HG02642 (cell line): Measurements from ENCODE around the gene XPNPEP1.
"Not testable (repeated sequence)": the region's sequence is repeated elsewhere in the genome, so short reads cannot be mapped to it uniquely, and the experiment has no call there.

Source experiments
- ATAC-seq: cut with Tn5 transposase; IDR thresholded peaks from one replicate; pipeline ENCODE4 v1.9.1; 2021; ENCODE audit warnings: mild to moderate bottlenecking; ENCODE audit not compliant: unreplicated experiment, poor library complexity

The XPNPEP1 gene

DNA sequence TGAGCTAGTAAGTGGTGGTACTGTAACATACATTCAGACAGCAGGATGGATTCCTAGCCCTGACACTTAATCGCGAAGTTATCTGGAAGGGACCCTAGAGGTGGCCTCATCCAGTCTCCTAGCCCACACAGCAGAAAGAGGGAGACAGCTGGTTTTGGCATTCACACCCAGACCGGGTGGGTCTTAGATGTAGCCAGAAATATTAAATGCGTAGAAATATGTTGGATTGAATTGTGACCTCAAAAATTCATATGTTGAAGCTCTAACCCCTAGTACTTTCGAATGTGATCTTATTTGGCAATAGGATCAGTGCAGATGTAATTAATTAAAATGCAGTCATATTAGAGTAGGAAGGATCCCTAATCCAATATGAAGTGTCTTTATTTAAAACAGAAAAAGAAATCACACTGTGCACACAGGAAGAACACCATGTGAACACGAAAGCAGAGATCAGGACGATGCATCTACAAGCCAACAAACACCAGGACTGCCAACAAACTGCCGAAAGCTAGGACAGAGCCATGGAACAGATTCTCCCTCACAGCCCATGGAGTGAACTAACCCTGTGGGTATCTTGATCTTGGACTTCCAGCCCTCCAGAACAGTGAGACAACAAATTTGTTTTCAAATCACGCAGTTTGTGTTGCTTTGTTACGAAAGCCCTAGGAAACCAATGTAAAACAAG is 2.9 kb upstream of the XPNPEP1 start:
- no peak for ATAC-seq

DNA sequence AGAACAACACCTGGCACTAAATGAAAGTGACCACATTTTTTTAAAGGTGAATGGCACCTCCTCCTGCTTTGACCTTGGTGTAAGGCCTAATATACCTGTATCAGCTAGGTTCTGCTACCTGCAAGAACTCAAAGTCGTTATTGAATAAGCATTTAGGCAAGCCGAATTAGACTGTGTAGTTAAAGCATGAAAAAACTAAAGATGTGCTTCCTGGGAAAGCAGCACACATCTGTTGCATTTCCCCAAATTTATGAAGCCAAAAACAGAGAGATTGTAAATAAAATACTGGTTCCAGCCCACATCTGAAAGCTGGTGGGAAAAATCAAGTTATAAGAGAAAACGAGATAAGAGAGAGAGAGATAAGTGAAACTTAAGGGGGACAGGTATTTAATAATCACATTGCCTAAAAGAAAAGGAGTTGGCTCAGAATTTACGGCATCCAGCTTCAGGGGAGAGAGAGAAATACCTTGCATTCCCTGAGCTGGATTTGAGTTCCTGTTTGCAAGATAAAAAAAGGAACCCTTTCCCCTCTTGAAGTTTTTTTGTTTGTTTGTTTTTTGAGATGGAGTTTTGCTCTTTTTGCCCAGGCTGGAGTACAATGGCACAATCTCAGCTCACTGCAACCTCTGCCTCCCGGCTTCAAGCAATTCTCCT is 1.8 kb upstream of the XPNPEP1 start:
- no peak for ATAC-seq

DNA sequence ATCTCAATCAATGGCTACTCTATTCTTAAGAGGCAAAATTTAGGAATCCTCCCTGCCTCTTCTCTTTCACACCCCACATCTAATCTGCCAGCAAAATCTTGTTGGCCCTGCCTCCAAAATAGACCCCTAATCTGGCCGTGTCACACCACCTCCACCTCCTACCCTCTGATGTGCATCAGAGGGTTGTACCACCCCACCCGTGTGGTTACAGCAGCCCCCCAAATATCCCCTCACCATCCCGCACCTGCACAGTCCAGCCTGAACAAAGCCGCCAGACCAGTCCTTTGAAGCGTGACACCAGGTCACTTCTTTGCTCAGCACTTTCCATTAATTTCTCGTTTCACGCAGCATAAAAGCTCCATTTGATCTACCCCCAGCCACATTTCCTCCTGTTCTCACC is 776 bp upstream of the XPNPEP1 start:
- ATAC-seq: no peak

DNA sequence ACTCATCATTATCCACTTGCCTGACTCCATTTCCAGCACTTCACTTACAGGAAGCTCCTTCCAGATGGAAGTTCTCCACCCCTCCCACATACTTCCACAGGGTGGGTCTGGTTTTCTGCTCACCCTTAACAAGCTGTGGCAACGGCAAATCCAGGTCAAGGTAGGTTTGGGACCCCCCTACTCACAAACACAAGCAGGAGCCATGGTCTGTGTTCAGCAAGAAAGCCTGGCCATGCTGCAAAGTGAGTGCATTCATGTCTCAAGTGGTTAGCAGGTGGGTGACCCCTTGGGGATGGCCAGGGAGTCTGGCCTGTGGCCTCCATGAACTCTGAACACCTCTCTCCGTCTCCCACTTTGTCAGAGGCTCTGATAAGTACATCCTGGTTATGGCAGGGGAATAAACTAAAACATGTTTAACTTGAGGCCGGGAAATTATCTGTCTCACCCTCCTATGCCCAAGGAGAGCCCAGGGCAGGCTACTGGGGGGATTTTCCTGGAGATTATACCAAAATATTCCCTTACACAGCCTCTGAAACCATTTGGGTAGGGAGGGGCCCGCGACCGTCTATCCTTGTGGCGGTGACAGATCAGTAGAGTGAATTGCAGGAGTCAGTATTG is 844 bp downstream of the XPNPEP1 start:
- no peak for ATAC-seq

DNA sequence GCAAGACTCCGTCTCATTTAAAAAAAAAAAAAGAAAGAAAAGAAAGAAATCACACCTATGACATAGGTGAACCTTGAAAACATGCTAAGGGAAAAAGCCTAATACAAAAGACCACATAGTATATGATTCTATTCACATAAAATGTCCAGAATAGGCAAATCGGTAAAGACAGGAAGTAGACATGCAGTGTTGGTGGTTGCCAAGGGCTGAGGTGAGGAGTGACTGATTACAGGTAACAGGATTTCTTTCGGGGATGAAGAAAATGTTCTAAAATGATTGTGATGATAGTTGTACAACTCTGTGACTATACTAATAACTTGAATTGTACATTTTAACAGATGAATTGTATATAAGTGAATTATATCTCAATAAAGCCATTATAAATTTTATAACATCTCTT is 3.3 kb downstream of the XPNPEP1 start:
- no peak for ATAC-seq

DNA sequence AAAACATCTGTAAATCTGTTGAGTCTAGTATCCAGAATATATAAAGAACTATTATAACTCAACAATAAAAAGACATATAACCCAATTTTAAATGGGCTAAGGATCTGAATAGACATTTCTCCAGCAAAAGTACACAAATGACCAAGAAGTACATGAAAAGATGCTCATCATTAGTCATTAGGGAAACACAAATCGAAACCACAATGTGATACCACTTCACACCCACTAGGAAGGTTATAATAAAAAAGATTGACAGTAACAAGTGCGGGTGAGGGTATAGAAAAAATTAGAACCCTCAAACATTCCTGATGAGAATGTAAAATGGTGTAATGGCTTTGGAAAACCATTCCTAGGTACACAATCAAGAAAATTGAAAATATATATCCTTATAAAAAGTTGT is 4.1 kb downstream of the XPNPEP1 start:
- ATAC-seq: no peak

DNA sequence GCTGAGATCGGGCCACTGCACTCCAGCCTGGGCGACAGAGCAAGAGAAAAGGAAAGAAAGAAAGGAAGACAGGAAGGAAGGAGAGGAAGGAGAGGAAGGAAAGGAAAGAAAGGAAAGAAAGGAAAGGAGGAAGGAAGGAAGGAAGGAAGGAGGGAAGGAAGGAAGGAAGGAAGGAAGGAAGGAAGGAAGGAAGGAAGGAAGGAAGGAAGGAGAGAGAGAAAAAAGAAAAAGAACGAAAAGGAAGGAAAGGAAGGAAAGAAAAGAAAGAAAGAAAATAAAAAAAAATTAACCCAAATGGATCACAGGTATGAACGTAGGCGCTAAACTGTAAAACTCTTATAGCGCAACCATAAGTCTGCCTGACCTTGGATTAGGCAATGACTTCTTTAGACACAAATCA is 4.6 kb downstream of the XPNPEP1 start:
- not testable (repeated sequence) for ATAC-seq

DNA sequence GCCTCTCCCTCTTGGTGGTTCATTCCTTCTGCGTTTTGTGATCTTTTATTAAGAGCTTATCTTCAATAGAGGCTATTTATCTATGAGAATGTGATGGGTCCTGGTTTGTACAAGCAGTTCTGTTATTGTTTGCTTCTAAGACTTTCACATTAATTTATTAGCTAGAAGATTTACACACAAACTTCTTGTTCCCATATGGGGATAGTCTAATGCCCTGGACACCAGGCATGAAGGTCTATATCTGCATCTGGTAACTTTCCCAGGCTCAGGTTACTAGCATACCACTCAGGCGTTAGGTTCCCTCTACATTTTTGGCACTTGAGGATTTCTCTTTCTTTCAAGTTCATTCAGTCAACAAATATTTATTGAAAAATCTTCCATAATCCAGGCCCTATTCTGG is 7.7 kb downstream of the XPNPEP1 start:
- no peak for ATAC-seq

DNA sequence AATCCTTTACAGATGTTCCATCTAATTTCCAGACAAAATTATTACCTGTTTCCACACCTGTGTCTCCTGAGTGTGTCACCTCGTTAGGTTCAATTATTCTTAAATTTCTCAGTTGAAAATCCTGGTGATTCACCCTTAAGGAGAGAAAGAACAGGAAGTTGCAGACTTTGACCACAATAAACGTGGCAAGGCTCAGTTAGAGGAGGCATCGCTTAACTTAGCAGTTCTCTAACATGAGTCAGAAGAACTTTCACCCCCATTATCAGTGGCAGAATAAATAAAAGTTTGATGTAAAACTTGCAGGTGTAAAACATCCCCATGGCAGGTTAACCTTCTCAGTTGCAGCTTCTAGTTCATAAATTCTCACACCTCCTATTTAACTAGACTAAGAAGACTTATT is 8.3 kb downstream of the XPNPEP1 start:
- no peak for ATAC-seq

DNA sequence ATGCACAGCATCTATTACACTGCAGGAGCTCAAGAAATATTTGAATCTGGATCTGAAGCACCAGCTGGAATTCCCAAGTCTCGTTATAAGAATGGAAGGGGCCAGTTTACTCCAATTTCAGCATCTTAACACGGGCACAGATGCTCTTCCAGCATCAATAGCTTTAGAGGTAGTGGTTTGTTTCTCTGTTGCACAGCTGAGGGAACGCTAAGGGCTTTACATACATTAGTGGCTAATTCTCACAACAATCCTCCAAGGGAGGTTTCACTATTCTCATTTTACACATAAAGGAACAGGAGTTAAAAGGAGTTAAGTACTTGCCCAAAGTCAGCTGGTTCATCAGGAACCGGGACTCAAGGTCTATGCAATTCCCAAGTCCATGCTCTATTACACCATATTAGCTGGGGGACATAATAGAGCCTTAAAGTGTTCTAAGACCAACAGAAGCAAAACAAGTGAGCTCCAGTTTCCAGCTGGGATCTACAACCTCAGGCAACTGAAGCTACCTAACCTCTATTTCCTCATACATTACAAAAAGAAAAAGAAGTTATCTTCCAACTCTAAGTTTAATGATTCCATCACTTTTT is 9.9 kb downstream of the XPNPEP1 start:
- no peak for ATAC-seq

DNA sequence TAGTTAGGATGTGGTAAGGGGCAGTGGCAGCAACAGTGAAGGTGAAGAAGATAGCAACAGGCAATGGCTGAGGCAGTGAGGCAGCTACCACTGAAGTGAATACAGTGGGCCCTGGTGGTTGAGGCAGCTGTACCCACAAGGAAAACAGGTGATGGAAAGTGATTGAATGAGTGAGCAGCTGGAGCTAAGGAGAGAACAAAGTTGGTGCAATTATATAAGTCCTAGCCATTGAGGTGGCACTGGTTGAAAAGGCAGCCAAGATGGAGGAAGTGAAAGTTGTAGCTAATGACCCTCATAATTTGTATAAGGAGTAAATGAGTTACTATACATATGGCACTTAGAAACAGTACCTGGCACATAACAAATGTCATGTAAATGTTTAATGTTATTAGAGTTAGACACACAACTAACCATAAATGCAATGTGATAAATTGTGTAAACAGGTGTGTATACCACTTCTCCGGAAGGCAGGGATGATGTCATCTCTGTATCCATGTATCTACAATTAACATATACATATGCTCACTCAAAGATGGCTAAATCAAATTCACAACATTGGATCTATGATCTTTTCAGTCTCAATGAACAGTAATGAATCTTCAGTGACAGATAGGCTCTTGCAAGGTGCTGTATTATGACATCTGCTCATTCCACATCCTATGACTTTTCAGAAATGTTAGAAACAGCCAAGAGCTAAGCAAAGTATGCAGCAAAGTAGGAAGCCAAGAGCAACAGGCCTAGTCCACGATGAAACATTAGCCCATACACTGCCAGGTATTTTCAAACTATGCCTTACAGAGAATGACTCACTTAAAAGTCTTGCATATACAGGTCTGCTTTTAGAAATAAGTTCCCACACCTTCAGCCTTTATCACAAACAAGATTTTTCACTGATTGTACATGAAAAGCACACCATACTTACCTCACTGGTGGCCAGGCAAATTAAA is 10.7 kb downstream of the XPNPEP1 start:
- ATAC-seq: peak; percentile 83

DNA sequence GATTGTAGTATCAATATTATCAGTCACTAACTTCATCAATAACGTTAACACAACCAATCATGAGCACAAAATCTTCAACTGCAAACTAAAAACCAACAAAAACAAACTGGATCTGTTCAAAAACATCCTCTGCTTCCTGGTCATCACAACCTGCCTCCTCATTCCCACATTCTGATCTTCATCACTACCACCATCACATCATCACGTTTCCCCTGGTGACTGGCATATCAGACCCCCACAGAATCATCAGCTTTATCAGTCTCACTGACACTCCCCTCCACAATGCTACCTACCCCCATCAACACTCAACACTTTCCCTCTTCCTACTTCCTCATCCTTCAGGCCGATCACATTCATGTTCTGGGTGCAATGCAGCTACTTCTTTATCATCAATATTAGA is 11.4 kb downstream of the XPNPEP1 start:
- ATAC-seq: no peak

DNA sequence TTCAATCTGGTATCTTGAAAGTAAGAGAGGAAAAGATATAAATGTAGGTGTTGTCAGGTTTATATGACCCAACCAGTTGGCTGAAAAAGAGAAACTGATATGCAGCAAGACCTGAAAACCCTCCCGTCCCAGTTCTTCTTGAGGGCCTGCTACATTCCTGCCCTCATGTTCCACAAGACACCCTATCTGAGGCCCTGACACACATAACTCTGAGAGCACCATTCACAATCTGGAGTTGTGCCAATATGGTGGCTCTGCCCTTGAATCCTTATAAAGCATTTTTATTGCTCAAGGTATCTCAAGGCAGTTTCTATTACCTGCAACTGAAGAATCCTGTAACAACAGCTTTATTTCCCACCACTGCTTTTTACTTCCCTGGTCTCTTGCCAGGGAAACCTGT is 17.0 kb downstream of the XPNPEP1 start:
- no peak for ATAC-seq

DNA sequence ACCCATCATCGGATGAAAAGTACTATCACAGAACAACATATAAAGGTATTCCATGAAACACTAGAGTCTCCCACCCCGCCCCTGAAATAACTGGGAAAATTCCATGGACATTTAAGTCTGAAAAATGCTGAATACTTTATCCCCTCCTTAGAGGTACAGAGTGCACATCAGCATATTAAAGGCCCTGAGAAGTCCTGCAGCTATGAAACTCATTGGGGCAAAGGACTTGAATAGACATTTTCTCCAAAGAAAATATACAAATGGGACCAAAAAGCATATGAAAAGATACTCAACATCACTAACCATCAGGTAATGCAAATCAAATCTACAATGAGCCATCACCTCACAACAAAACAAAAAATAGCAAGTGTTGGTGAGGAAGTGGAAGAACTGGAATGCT is 18.9 kb downstream of the XPNPEP1 start:
- ATAC-seq: no peak

DNA sequence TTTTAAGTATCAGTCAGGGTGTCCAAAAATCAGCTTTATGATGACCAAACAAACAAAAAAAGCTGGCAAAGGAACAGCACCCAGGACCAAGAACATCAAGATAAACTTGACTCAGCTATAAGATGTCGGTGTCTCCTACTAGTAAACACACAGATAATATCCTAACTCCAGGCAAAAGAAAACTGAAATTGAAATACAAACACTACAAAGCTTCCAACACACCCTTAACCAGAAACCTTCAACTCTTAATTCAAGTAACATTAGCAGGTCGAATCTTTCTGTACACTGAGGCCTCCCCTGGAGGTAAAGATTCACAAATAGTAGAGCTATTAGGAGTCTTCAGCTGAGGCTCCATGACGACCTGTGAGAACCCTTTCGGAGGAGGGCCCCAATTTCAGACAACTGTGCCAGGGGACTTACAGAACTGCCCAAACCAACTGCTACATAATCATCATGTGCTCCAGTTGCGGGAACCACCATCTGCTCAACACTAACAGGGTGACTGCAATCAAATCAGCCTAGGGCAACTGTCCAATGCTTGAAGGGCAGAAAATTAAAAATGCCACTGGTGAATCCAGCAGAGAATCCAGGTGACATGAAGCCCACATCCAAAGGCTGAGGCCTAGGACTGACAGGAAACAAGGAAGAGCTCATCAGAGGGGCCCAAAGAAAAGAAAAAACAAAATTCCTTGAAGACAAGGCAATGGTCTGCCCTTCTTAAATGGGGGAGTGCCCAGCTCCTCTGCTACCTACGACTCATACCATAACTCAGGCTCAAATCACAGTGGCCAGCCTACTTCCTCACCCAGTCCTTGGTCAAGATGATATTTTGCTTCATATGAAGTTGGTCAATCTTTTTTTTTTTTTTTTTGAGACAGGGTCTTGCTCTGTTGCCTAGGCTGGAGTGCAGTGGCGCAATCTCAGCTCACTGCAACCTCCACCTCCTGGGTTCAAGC is 20.0 kb downstream of the XPNPEP1 start:
- ATAC-seq: no peak

DNA sequence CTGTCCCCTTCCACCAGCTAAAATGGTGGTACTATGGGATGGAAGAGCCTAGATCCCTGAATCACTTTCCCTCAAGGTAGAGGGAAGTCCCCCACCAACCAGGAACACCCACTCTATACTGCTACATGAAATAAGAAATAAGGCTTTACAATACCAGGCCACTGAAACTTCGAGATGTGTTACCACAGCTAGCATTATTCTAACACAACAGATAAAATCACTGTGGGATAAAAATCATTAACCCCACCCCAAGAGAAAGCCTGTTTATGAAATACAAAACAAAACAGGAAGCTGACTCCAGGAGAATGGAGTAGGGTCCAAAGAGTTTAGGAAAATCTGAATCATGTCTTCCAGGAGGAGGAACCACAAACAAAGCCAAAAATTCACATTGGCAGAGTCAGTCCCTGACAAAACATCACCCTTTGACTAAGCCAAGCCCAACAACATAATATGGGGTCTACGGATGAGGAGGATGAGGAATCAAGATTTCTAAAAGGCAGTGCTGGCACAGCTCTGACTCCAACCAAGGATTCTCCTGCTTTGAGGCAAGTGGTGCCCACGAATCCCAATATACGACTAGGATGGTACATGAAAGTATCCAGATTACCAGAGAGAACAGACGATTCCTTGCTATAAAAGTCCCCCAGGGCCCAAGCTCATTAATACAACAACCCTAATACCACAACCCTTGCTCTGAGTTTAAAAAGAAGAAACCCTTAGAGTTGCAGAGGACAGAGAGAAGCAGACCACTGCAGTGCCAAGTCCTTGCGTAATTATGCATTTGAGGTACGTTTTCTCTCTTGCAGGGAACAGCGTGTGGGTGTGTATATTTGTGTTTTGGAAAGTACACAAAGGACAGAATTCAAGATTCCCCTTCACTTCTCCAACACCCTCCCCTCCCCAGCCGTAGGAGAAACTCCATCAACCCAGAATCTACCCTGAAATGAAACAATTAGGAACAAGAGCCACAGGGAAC is 23.7 kb downstream of the XPNPEP1 start:
- ATAC-seq: no peak

DNA sequence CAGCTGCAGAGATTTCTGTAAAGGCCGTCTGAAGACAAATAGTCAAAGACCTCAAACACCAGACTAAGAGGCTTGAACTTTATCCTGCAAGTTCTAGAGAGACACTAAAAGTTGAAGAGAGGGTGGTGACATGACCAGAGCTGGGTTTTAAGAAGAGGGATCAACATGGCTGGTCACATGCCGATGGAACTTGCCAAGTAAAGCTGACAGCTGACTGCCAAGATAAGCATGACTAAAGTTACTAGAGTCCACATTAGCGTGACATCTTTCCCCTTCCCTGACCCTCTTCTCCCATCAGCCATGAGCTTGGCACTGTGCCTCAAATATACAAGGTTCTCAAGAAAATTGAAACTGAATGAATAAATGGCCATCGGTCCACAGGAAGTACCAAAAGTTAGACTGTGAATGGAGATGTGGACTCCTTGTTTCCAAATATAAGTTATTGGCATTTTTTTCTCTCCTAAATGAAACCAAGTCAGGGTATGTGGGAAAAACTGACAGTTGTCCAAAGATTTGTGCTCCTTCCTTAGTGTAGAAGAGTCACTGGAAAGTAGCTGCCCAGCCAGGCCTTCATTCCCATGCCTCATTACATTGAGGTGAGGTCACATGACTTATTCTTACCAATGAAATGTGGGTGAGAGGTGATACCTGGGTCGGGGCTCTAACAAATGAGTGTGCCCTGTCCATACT is 24.5 kb downstream of the XPNPEP1 start:
- no peak for ATAC-seq

DNA sequence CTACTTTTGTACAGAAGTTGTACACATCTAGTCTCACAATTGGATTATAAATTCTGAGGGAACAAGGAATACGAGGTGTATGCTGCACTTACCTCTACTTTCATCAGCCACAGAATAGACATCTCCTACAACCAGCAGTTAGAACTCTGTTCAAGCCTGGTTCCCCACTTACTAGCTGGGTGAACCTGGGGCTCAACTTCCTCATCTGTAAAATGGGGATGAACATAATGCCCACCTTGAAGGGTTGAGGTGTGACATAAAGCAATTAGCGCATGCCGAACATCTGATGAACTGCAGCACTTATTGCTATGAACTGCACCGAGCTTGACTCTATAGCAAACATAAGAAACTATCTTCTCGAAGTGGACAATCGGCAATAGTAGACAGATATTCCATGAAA is 25.3 kb downstream of the XPNPEP1 start:
- no peak for ATAC-seq
